HCT116 (cell line): Measurements from ENCODE around the gene LXN. TPM values are rescaled to one million over a fixed set of nuclear protein-coding genes. Genes with fewer than 3 reads are reported as not detected.

Source experiments
- ATAC-seq: fragments of 200-7000 bp; cut with Tn5 transposase; 2 replicates; pipeline ENCODE4 v1.9.1; 2020; ENCODE audit warnings: mild to moderate bottlenecking, moderate library complexity
- BruUV-seq: library from RNA; stranded (reverse); fragments of 400-500 nt; replicated peaks from 2 replicates; lab custom pipeline; 2021; lab: Mats Ljungman, UMichigan
- CTCF ChIA-PET: fragments of 300-600 bp; sonication (Branson Sonifier 250); formaldehyde crosslinking; loops from one replicate; lab custom pipeline; 2021; ENCODE audit warnings: antibody characterized with exemption; lab: Charles Lee
- POLR2A ChIA-PET: fragments of 300-600, 350-600 bp; sonication (Branson Sonifier 250); formaldehyde crosslinking; loops from one replicate; lab custom pipeline; 2021; ENCODE audit warnings: antibody characterized with exemption; lab: Charles Lee
- RAD21 ChIA-PET, 2 experiments: fragments of 300-600 bp; sonication (Branson Sonifier 250); formaldehyde crosslinking; loops; one replicate each; lab custom pipeline; 2023; ENCODE audit warnings: low total read pairs in 2 of 2; ENCODE audit not compliant: uncharacterized antibody in 2 of 2, unreplicated experiment in 2 of 2, low non-redundant PET in 1 of 2; lab: Charles Lee
- DNase-seq: peaks from one replicate; pipeline ENCODE4 v3.0.0-alpha.2; 2010; ENCODE audit warnings: low read depth, low spot score
- H2AFZ ChIP-seq: fragments of 200-600 bp; shearing (Covaris generic), sonication (generic); 2 replicates; pipeline ENCODE4 v1.6.1; 2017; ENCODE audit warnings: low read depth, mixed run types, mixed read lengths, antibody characterized with exemption, low read length; ENCODE audit not compliant: poor library complexity, severe bottlenecking
- H3K27ac ChIP-seq: 2 replicates; pipeline ENCODE4 v1.5.1; 2012; ENCODE audit warnings: low read depth, low read length
- H3K27me3 ChIP-seq: fragments of 200-600 bp; sonication (generic); 2 replicates; pipeline ENCODE4 v1.6.1; 2016; ENCODE audit warnings: mixed run types, low read length, mixed read lengths; ENCODE audit not compliant: insufficient read depth
- H3K36me3 ChIP-seq, 2 experiments: fragments of 200-500 bp in 1 of 2; fragments of 200-600 bp in 1 of 2; sonication (Bioruptor generic) in 1 of 2; sonication (generic) in 1 of 2; 2 replicates each; pipeline versions ENCODE4 v1.5.1 to v1.6.1; 2014 to 2016; ENCODE audit warnings: low read length in 2 of 2, inconsistent platforms in 1 of 2, mixed read lengths in 1 of 2, mixed run types in 1 of 2; ENCODE audit not compliant: insufficient read depth in 2 of 2, control insufficient read depth in 1 of 2
- H3K4me1 ChIP-seq, 2 experiments: fragments of 200-600 bp in 1 of 2; sonication (generic) in 1 of 2; 2 replicates each; pipeline versions ENCODE4 v1.5.1 to v1.6.1; 2012 to 2017; ENCODE audit warnings: low read length in 2 of 2, inconsistent platforms in 1 of 2, mild to moderate bottlenecking in 1 of 2, mixed read lengths in 1 of 2, mixed run types in 1 of 2, moderate library complexity in 1 of 2; ENCODE audit not compliant: insufficient read depth in 2 of 2, control insufficient read depth in 1 of 2
- H3K4me2 ChIP-seq: fragments of 200-600 bp; sonication (generic); 2 replicates; pipeline ENCODE4 v1.6.1; 2017; ENCODE audit warnings: mixed run types, low read length, mixed read lengths
- H3K4me3 ChIP-seq, 2 experiments: fragments of 200-600 bp in 1 of 2; sonication (generic) in 1 of 2; replicated peaks in 1 of 2; 2 replicates each; pipeline ENCODE4 v1.5.1; 2011 to 2016; ENCODE audit warnings: low read length in 2 of 2, control low read depth in 1 of 2, low read depth in 1 of 2, mild to moderate bottlenecking in 1 of 2, mixed read lengths in 1 of 2, mixed run types in 1 of 2
- H3K79me2 ChIP-seq: fragments of 200-600 bp; sonication (generic); 2 replicates; pipeline ENCODE4 v1.6.1; 2017; ENCODE audit warnings: mild to moderate bottlenecking, mixed run types, low read length, moderate library complexity, mixed read lengths; ENCODE audit not compliant: insufficient read depth
- H3K9ac ChIP-seq: fragments of 200-600 bp; sonication (generic); 2 replicates; pipeline ENCODE4 v1.6.1; 2016; ENCODE audit warnings: low read length, mixed read lengths
- H3K9me2 ChIP-seq: fragments of 200-600 bp; sonication (generic), shearing (Covaris generic); 2 replicates; pipeline ENCODE4 v1.6.1; 2017; ENCODE audit warnings: mixed run types, mild to moderate bottlenecking, moderate library complexity; ENCODE audit not compliant: insufficient read depth
- H3K9me3 ChIP-seq, 2 experiments: fragments of 200-500 bp in 1 of 2; fragments of 200-600 bp in 1 of 2; sonication (Bioruptor generic) in 1 of 2; sonication (generic) in 1 of 2; 2 replicates each; pipeline ENCODE4 v1.6.1; 2014 to 2017; ENCODE audit warnings: low read length in 2 of 2, mixed read lengths in 2 of 2, inconsistent platforms in 1 of 2, low read depth in 1 of 2, mild to moderate bottlenecking in 1 of 2, mixed run types in 1 of 2, moderate library complexity in 1 of 2; ENCODE audit not compliant: control insufficient read depth in 1 of 2, insufficient read depth in 1 of 2
- H4K20me1 ChIP-seq: fragments of 200-600 bp; sonication (generic), shearing (Covaris generic); 2 replicates; pipeline ENCODE4 v1.6.1; 2017; ENCODE audit warnings: mixed run types, mild to moderate bottlenecking, moderate library complexity; ENCODE audit not compliant: insufficient read depth
- ATF3 ChIP-seq: IDR thresholded peaks from 2 replicates; pipeline ENCODE4 v1.6.1; 2012
- CEBPB ChIP-seq: IDR thresholded peaks from 2 replicates; pipeline ENCODE4 v1.6.1; 2012; ENCODE audit warnings: low read depth
- EGR1 ChIP-seq: IDR thresholded peaks from 2 replicates; pipeline ENCODE4 v1.6.1; 2012; ENCODE audit warnings: low read depth
- ELF1 ChIP-seq: IDR thresholded peaks from 2 replicates; pipeline ENCODE4 v1.6.1; 2012; ENCODE audit warnings: low read depth, borderline replicate concordance
- EZH2phosphoT487 ChIP-seq: fragments of 200-600 bp; IDR thresholded peaks from 2 replicates; pipeline ENCODE4 v1.6.1; 2018; ENCODE audit warnings: antibody characterized with exemption, borderline replicate concordance
- POLR2A ChIP-seq: IDR thresholded peaks from 2 replicates; pipeline ENCODE4 v1.7.0; 2011; ENCODE audit warnings: borderline replicate concordance; ENCODE audit not compliant: insufficient read depth, insufficient read length; ENCODE audit errors: extremely low read depth
- POLR2AphosphoS5 ChIP-seq: IDR thresholded peaks from 2 replicates; pipeline ENCODE4 v1.6.1; 2011; ENCODE audit warnings: mild to moderate bottlenecking, low read depth, low read length, moderate library complexity
- RAD21 ChIP-seq: IDR thresholded peaks from 2 replicates; pipeline ENCODE4 v1.6.1; 2012; ENCODE audit warnings: low read depth, mild to moderate bottlenecking
- SIN3A ChIP-seq: IDR thresholded peaks from 2 replicates; pipeline ENCODE4 v1.6.1; 2012; ENCODE audit warnings: low read depth
- SP1 ChIP-seq: IDR thresholded peaks from 2 replicates; pipeline ENCODE4 v1.6.1; 2012; ENCODE audit warnings: low read depth
- SRF ChIP-seq: IDR thresholded peaks from 2 replicates; pipeline ENCODE4 v1.6.1; 2012; ENCODE audit warnings: low read depth
- TCF7L2 ChIP-seq: IDR thresholded peaks from 2 replicates; pipeline ENCODE4 v1.7.0; 2011; ENCODE audit warnings: borderline replicate concordance, inconsistent platforms; ENCODE audit not compliant: insufficient read depth, insufficient read length; ENCODE audit errors: extremely low read depth
- YY1 ChIP-seq: IDR thresholded peaks from 2 replicates; pipeline ENCODE4 v1.6.1; 2011; ENCODE audit warnings: low read length, low read depth, moderate library complexity, mild to moderate bottlenecking; ENCODE audit not compliant: insufficient replicate concordance; ENCODE audit errors: extremely low read depth
- ZNF274 ChIP-seq: fragments of 200-500 bp; sonication (Bioruptor generic); IDR thresholded peaks from 2 replicates; pipeline ENCODE4 v1.6.1; 2014; ENCODE audit warnings: mild to moderate bottlenecking, low read depth, low read length, inconsistent platforms
- intact Hi-C: fragments of 100-400 bp; cut with micrococcal nuclease; formaldehyde crosslinking; loops from 2 replicates; pipeline ENCODE4 v1.10.0; 2022
- total RNA-seq: library from RNA; stranded (reverse); gene quantifications from one replicate; pipeline ENCODE4 v1.2.1, GENCODE V29; 2021; ENCODE audit not compliant: unreplicated experiment
- TF ChIP-seq, protein P1 (sequence below): IDR thresholded peaks from 2 replicates; pipeline ENCODE4 v1.6.1; 2011; ENCODE audit warnings: mild to moderate bottlenecking, low read length, moderate library complexity; ENCODE audit not compliant: insufficient replicate concordance; ENCODE audit errors: extremely low read depth
- TF ChIP-seq, protein P2 (sequence below), 3 experiments: fragments of 200-600 bp in 1 of 3; sonication (generic) in 1 of 3; IDR thresholded peaks in 2 of 3; conservative IDR thresholded peaks in 1 of 3; 2 replicates each; pipeline ENCODE4 v1.5.1; 2012 to 2017; ENCODE audit warnings: low read depth in 2 of 3, low read length in 2 of 3, antibody characterized with exemption in 1 of 3, borderline replicate concordance in 1 of 3, control low read depth in 1 of 3, mild to moderate bottlenecking in 1 of 3, mixed read lengths in 1 of 3, mixed run types in 1 of 3, moderate library complexity in 1 of 3; ENCODE audit not compliant: insufficient read depth in 1 of 3
- TF ChIP-seq, protein P3 (sequence below): IDR thresholded peaks from 2 replicates; pipeline ENCODE4 v1.6.1; 2012; ENCODE audit warnings: low read depth
- TF ChIP-seq, protein P4 (sequence below): IDR thresholded peaks from 2 replicates; pipeline ENCODE4 v1.6.1; 2012

LXN gene
- total RNA-seq, 1 experiment from 2014 or later = not detected

DNA sequence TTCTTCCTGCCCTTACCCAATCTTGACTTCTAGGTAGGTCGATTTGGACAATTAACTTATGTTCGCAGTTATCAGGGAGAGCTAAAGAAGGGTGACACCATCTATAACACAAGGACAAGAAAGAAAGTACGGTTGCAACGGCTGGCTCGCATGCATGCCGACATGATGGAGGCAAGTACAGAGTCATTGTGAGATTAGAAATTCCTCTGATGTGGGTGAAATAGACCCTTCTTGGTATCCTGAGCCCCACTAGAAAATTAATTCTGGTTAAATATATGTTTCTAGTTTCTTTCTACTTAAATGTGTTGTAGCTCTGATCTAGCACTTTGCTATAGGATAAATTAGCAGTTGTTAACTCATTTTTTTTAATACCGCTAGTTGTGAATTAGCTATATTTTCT, 13.6 kb downstream of the LXN start:
- no peak overlapping the region for H3K27ac ChIP-seq
- H3K27me3 ChIP-seq = no peaks in the 10 kb centered on the region
- H3K9me3 ChIP-seq = no peaks in the 10 kb centered on the region
- no peaks in the 10 kb centered on the region for H3K4me1 ChIP-seq
- no peaks in the 10 kb centered on the region for H4K20me1 ChIP-seq
- H3K9ac ChIP-seq = no peak overlapping the region
- H3K79me2 ChIP-seq = peaks cover 14% of the 10 kb centered on the region
- BruUV-seq = no TSS peak
- TF ChIP-seq EZH2phosphoT487 (no peak), ZNF274 (no peak), RAD21 (no peak), ELF1 (no peak), CEBPB (no peak), TCF7L2 (no peak), SRF (no peak), POLR2AphosphoS5 (no peak), POLR2A (no peak), SP1 (no peak), EGR1 (no peak), YY1 (no peak), SIN3A (no peak), ATF3 (no peak)
- TF ChIP-seq, protein P1, sequence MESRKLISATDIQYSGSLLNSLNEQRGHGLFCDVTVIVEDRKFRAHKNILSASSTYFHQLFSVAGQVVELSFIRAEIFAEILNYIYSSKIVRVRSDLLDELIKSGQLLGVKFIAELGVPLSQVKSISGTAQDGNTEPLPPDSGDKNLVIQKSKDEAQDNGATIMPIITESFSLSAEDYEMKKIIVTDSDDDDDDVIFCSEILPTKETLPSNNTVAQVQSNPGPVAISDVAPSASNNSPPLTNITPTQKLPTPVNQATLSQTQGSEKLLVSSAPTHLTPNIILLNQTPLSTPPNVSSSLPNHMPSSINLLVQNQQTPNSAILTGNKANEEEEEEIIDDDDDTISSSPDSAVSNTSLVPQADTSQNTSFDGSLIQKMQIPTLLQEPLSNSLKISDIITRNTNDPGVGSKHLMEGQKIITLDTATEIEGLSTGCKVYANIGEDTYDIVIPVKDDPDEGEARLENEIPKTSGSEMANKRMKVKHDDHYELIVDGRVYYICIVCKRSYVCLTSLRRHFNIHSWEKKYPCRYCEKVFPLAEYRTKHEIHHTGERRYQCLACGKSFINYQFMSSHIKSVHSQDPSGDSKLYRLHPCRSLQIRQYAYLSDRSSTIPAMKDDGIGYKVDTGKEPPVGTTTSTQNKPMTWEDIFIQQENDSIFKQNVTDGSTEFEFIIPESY = no peak
- TF ChIP-seq, protein P2, sequence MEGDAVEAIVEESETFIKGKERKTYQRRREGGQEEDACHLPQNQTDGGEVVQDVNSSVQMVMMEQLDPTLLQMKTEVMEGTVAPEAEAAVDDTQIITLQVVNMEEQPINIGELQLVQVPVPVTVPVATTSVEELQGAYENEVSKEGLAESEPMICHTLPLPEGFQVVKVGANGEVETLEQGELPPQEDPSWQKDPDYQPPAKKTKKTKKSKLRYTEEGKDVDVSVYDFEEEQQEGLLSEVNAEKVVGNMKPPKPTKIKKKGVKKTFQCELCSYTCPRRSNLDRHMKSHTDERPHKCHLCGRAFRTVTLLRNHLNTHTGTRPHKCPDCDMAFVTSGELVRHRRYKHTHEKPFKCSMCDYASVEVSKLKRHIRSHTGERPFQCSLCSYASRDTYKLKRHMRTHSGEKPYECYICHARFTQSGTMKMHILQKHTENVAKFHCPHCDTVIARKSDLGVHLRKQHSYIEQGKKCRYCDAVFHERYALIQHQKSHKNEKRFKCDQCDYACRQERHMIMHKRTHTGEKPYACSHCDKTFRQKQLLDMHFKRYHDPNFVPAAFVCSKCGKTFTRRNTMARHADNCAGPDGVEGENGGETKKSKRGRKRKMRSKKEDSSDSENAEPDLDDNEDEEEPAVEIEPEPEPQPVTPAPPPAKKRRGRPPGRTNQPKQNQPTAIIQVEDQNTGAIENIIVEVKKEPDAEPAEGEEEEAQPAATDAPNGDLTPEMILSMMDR (IDR thresholded peaks at IDR 0.05 in 2 of 3, conservative IDR thresholded peaks at IDR 0.05 in 1 of 3; ENCODE audit: borderline replicate concordance in 1 of 3, insufficient read depth in 1 of 3, low read depth in 2 of 3, low read length in 2 of 3) = no peak
- TF ChIP-seq, protein P3, sequence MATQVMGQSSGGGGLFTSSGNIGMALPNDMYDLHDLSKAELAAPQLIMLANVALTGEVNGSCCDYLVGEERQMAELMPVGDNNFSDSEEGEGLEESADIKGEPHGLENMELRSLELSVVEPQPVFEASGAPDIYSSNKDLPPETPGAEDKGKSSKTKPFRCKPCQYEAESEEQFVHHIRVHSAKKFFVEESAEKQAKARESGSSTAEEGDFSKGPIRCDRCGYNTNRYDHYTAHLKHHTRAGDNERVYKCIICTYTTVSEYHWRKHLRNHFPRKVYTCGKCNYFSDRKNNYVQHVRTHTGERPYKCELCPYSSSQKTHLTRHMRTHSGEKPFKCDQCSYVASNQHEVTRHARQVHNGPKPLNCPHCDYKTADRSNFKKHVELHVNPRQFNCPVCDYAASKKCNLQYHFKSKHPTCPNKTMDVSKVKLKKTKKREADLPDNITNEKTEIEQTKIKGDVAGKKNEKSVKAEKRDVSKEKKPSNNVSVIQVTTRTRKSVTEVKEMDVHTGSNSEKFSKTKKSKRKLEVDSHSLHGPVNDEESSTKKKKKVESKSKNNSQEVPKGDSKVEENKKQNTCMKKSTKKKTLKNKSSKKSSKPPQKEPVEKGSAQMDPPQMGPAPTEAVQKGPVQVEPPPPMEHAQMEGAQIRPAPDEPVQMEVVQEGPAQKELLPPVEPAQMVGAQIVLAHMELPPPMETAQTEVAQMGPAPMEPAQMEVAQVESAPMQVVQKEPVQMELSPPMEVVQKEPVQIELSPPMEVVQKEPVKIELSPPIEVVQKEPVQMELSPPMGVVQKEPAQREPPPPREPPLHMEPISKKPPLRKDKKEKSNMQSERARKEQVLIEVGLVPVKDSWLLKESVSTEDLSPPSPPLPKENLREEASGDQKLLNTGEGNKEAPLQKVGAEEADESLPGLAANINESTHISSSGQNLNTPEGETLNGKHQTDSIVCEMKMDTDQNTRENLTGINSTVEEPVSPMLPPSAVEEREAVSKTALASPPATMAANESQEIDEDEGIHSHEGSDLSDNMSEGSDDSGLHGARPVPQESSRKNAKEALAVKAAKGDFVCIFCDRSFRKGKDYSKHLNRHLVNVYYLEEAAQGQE = no peak
- TF ChIP-seq, protein P4, sequence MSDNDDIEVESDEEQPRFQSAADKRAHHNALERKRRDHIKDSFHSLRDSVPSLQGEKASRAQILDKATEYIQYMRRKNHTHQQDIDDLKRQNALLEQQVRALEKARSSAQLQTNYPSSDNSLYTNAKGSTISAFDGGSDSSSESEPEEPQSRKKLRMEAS = no peak
- intact Hi-C loops = loop anchor here (1.0 kb wide), 1 partner anchor 130 kb away; no protein-coding TSS in a partner anchor
- RAD21 ChIA-PET = interaction anchor here (1.3 to 1.6 kb wide), 4 partner anchors 69 to 132 kb away, joined by 3 to 6 read pairs (median 4); no protein-coding TSS in a partner anchor
- peaks cover 36 to 37% of the 10 kb centered on the region in 2 experiments; a peak in 3 of 4 replicates for H3K36me3 ChIP-seq
- POLR2A ChIA-PET = interaction anchor here (1.0 kb wide), 1 partner anchor 15 kb away, joined by 3 read pairs; the partner anchor contains the start of gene GFM1
- CTCF ChIA-PET = interaction anchor here (0.7 to 2.5 kb wide), 8 partner anchors 11 to 1052 kb away, joined by 4 to 38 read pairs (median 11); partner anchors contain the start of gene GFM1
- no peak overlapping the region for H2AFZ ChIP-seq
- no peaks in the 10 kb centered on the region for H3K9me2 ChIP-seq
- DNase-seq (no peak), ATAC-seq (no peak)
- no peak overlapping the region for H3K4me3 ChIP-seq
- H3K4me2 ChIP-seq = no peak overlapping the region
